Osteoblast (primary cell): ENCODE data around the gene ERC1. TPM values are rescaled to one million over a fixed set of nuclear protein-coding genes. Genes with fewer than 3 reads are reported as not detected.

Experiments
- DNase-seq: peaks from one replicate; pipeline ENCODE4 v3.0.0; 2011; ENCODE audit warnings: low spot score, mixed read lengths; ENCODE audit not compliant: insufficient read length; ENCODE audit errors: missing footprints
- H2AFZ ChIP-seq: 2 replicates; pipeline ENCODE4 v1.6.0; 2011; ENCODE audit warnings: mild to moderate bottlenecking, low read length
- H3K27ac ChIP-seq: 2 replicates; pipeline ENCODE4 v1.5.1; 2011; ENCODE audit warnings: mild to moderate bottlenecking, low read depth, low read length, moderate library complexity
- H3K27me3 ChIP-seq: 2 replicates; pipeline ENCODE4 v1.6.0; 2012; ENCODE audit warnings: mild to moderate bottlenecking, control low read depth, inconsistent platforms, low read length, moderate library complexity; ENCODE audit not compliant: insufficient read depth
- H3K36me3 ChIP-seq: 2 replicates; pipeline ENCODE4 v1.5.1; 2011; ENCODE audit warnings: mild to moderate bottlenecking, low read length, control low read depth, moderate library complexity; ENCODE audit not compliant: insufficient read depth
- H3K4me1 ChIP-seq: 2 replicates; pipeline ENCODE4 v1.5.1; 2011; ENCODE audit warnings: mild to moderate bottlenecking, low read length, control low read depth, moderate library complexity; ENCODE audit not compliant: insufficient read depth
- H3K4me2 ChIP-seq: 2 replicates; pipeline ENCODE4 v1.6.0; 2011; ENCODE audit warnings: mild to moderate bottlenecking, low read length; ENCODE audit not compliant: insufficient read depth
- H3K4me3 ChIP-seq: fragments of 200-600 bp; sonication (generic); 3 replicates; pipeline ENCODE4 v1.5.1; 2012; ENCODE audit warnings: mild to moderate bottlenecking, low read length, inconsistent platforms; ENCODE audit not compliant: insufficient read depth
- H3K79me2 ChIP-seq: 2 replicates; pipeline ENCODE4 v1.6.0; 2012; ENCODE audit warnings: mild to moderate bottlenecking, low read length, control low read depth, inconsistent platforms; ENCODE audit not compliant: insufficient read depth
- H3K9me3 ChIP-seq: 2 replicates; pipeline ENCODE4 v1.5.1; 2011; ENCODE audit warnings: low read depth, low read length, control low read depth
- H4K20me1 ChIP-seq: 2 replicates; pipeline ENCODE4 v1.6.0; 2012; ENCODE audit warnings: mild to moderate bottlenecking, low read length, control low read depth; ENCODE audit not compliant: insufficient read depth
- CTCF ChIP-seq: IDR thresholded peaks from 2 replicates; pipeline ENCODE4 v1.5.1; 2011; ENCODE audit warnings: mild to moderate bottlenecking, low read depth, low read length, moderate library complexity; ENCODE audit errors: extremely low read depth
- total RNA-seq: library from RNA; depleted of rRNA; stranded (reverse); fragments of >200 nt; gene quantifications from 2 replicates; pipeline ENCODE4 v1.2.3, GENCODE V29; 2012

ERC1 gene
- total RNA-seq, 1 donor, result 36.2 TPM

GRCh38 chr12:1350055-1350933 lies 359.3 kb downstream of the ERC1 start:
- no peak for TF ChIP-seq CTCF
- Histone ChIP-seq H3K36me3 (no peaks in the 10 kb centered on the region), H4K20me1 (no peaks in the 10 kb centered on the region), H3K27me3 (no peaks in the 10 kb centered on the region), H3K79me2 (peaks cover 2% of the 10 kb centered on the region), H3K4me2 (peak overlapping the region; percentile 43), H3K27ac (peak overlapping the region; percentile 67), H2AFZ (no peak overlapping the region), H3K4me1 (peaks cover 34% of the 10 kb centered on the region), H3K4me3 (no peak overlapping the region), H3K9me3 (no peaks in the 10 kb centered on the region)
- DNase-seq, result peak; percentile 89

GRCh38 chr12:1350934-1351240 lies 359.9 kb downstream of the ERC1 start:
- Histone ChIP-seq H3K4me2 (peak overlapping the region; percentile 43), H2AFZ (no peak overlapping the region), H3K9me3 (no peaks in the 10 kb centered on the region), H3K79me2 (peaks cover 2% of the 10 kb centered on the region), H3K4me3 (no peak overlapping the region), H3K4me1 (peaks cover 30% of the 10 kb centered on the region), H3K27me3 (no peaks in the 10 kb centered on the region), H3K36me3 (no peaks in the 10 kb centered on the region), H3K27ac (peak overlapping the region; percentile 67), H4K20me1 (no peaks in the 10 kb centered on the region)
- DNase-seq, result no peak
- no peak for TF ChIP-seq CTCF

- H3K27me3 ChIP-seq, result no peaks in the 10 kb centered on the region
These were observed 360.9 kb downstream of the ERC1 start for GRCh38 chr12:1351926-1352325.

More at GRCh38 chr12:1351926-1352325, 360.9 kb downstream of the ERC1 start:
- no peaks in the 10 kb centered on the region for H4K20me1 ChIP-seq
- peaks cover 34% of the 10 kb centered on the region for H3K4me1 ChIP-seq
- H3K36me3 ChIP-seq, result no peaks in the 10 kb centered on the region
- H3K9me3 ChIP-seq, result no peaks in the 10 kb centered on the region
- peaks cover 2% of the 10 kb centered on the region for H3K79me2 ChIP-seq
- no peak for TF ChIP-seq CTCF
- H3K4me3 ChIP-seq, result no peak overlapping the region
- no peak overlapping the region for H2AFZ ChIP-seq
- DNase-seq, result no peak
- no peak overlapping the region for H3K27ac ChIP-seq
- no peak overlapping the region for H3K4me2 ChIP-seq
